ENCODE measurements around the gene SENP5. TPM values are rescaled to one million over a fixed set of nuclear protein-coding genes. Genes with fewer than 3 reads are reported as not detected.

Gene SENP5
- total and polyA plus RNA-seq, 9 of the 15 experiments (the other 6 are each of a cell fraction or from before 2014, with no cell fraction given): 18.3 to 59.7 (median 35.8) TPM

DNA sequence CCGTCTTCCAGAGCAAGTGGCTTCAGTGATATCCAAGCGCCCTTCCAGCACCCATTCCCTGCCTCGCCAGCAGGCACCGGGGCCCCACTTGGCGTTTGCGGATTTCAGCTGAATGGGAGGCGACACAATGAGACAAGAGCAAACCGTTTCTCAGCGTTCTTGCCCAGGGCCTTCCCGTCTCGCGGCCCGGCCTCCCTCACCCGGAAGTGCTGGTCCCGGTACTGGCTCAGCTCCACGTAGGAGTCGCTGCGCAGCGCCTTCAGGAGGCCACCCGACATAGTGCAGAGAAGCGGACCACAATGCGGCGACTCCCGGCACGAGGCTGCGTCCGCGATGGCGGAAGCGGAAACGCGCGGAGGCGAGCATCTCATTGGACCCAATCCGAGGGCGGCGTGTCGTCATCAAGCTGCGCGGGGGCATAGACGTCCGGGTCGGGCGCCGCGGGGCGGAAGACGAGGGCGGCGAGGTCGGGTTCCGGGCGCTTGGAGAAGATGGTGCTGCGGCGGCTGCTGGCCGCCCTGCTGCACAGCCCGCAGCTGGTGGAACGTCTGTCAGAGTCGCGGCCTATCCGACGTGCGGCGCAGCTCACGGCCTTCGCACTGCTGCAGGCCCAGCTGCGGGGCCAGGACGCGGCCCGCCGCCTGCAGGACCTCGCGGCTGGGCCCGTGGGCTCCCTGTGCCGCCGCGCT lies 74.7 kb downstream of the SENP5 start, which contains the start of gene NCBP2 (continued):
- no peak for TF ChIP-seq ZNF77 (CRISPR knock-in tag; IDR thresholded peaks at IDR 0.05)
- TF ChIP-seq NCOA6 (IDR thresholded peaks at IDR 0.05): no peak
- no peak for TF ChIP-seq FOXM1 (IDR thresholded peaks at IDR 0.05; ENCODE audit: low read depth)
- peak; percentile 85; the same call in 1 of the 2 replicates for TF ChIP-seq FOXM1 (CRISPR knock-in tag; IDR thresholded peaks at IDR 0.05; ENCODE audit: low read depth)
- no peak for TF ChIP-seq CBX8 (IDR thresholded peaks at IDR 0.05; ENCODE audit: borderline replicate concordance, extremely low read depth, low read depth, low read length, poor library complexity, severe bottlenecking)
- peak in 1 of 2 experiments; percentile 91; a peak in 1 of 3 replicates for TF ChIP-seq CBX3 (IDR thresholded peaks at IDR 0.05; ENCODE audit: borderline replicate concordance in 1 of 2, low read length in 2 of 2)
- TF ChIP-seq NBN (IDR thresholded peaks at IDR 0.05; ENCODE audit: low read depth): peak; percentile 86; the same call in 1 of the 2 replicates
- peak; percentile 63; the same call in 1 of the 2 replicates for TF ChIP-seq NCOA1 (IDR thresholded peaks at IDR 0.05; ENCODE audit: low read depth)
- 0 out of 2 replicates have a peak, but pooled peaks have one; percentile 13 for TF ChIP-seq ERF (CRISPR knock-in tag; IDR thresholded peaks at IDR 0.05)
- TF ChIP-seq ZBTB40 (IDR thresholded peaks at IDR 0.05): peak; percentile 96
- no peak for TF ChIP-seq ZBTB40 (CRISPR knock-in tag; IDR thresholded peaks at IDR 0.05)
- TF ChIP-seq LCOR (CRISPR knock-in tag; IDR thresholded peaks at IDR 0.05): peak; percentile 96
- TF ChIP-seq DDX20 (tag; IDR thresholded peaks at IDR 0.05; ENCODE audit: low read depth): no peak
- peak; percentile 99 for TF ChIP-seq CREB1 (IDR thresholded peaks at IDR 0.05)
- peak; percentile 99 for TF ChIP-seq CREB1 (CRISPR knock-in tag; IDR thresholded peaks at IDR 0.05)
- TF ChIP-seq MYC (IDR thresholded peaks at IDR 0.05; ENCODE audit: low read depth, low read length): peak; percentile 100
- peak; percentile 92; the same call in 1 of the 2 replicates for TF ChIP-seq MYC (CRISPR knock-in tag; IDR thresholded peaks at IDR 0.05; ENCODE audit: borderline replicate concordance, low read depth)
- TF ChIP-seq KDM4B (IDR thresholded peaks at IDR 0.05; ENCODE audit: borderline replicate concordance in 2 of 2, low read depth in 1 of 2): peak in 1 of 2 experiments; percentile 67; a peak in 1 of 4 replicates
- peak; percentile 76 to 81 for TF ChIP-seq MAZ (CRISPR knock-in tag; conservative IDR thresholded peaks at IDR 0.05 in 1 of 2, IDR thresholded peaks at IDR 0.05 in 1 of 2)
- no peak for TF ChIP-seq SRSF7 (optimal IDR thresholded peaks at IDR 0.05; ENCODE audit: low read depth, low read length)
- 0 out of 2 replicates have a peak, but pooled peaks have one; percentile 47 for TF ChIP-seq CHD2 (IDR thresholded peaks at IDR 0.05; ENCODE audit: low read depth, low read length)

All from K562 (cell line).